ENCODE data around the gene CREB3L2.

The CREB3L2 gene

DNA sequence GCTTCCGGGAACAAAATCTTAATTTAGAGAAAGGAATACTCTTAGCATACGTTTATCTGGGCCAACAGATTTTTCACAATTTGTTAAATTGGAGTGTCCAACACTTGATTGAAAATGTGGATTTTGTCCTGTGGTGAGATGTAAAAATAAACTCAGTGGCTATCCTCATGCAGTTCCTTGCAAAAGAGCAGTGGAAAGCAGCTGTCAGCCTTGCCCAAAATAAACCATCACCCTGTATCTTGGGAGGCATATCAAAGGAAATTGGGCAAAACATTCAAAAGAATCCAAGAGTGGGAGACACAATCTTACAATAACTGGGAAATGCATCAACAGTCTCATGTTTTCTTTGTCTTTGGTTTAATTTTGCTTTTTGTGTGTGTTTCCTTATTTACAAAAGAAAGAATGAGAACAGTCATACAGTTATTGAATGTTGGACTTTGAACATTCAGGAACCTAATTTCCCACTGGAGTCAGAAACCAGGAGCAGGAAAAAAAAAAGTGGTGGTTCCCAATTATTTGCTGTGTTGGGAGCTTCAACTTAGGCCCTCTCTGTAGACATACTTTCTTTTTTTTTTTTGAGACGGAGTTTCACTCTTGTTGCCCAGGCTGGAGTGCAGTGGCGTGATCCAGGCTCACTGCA, 110.8 kb downstream of the CREB3L2 start:
- no peak for DNase-seq

DNA sequence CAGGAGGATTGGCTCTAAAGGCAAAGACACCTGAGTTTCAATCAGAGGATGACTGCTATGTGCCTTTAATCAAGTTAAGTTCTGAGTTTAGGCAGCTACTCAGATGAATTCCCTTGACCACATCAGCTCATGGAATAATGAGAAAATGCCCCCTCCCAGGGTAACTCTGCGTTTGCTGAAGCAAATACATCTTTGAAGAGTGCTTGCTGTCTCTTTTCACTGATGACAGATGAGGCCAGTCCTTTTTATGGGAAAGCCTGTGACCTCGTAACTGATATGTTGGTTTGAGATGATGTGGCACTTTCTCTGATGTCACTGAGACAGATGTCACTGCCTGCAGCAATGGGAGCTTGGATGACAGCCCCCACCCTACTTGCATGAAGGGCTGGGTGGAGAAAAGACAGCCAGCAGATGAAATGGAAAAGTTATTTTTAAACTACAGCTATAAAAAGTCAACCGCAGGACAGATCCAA, 111.4 kb downstream of the CREB3L2 start:
- DNase-seq = peak; percentile 17

DNA sequence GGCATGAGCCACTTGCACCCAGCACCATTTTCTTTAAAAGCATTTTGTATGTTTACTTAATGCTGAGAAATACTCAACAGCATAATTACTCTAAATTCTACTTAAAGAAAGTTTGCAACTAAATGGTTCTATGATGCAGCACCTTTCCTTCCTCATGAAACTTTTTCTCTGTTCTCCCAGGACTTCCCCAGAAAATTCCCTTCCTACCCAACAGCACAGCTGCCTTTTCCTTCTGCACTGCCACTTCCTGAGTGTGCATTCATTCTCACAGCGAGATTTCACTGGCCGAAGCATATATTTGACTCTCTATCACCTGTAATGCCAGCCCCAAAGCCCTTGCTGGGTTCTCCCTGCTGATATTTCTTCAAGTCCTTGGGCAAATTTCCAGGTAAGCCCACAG, 113.6 kb downstream of the CREB3L2 start:
- DNase-seq = no peak

DNA sequence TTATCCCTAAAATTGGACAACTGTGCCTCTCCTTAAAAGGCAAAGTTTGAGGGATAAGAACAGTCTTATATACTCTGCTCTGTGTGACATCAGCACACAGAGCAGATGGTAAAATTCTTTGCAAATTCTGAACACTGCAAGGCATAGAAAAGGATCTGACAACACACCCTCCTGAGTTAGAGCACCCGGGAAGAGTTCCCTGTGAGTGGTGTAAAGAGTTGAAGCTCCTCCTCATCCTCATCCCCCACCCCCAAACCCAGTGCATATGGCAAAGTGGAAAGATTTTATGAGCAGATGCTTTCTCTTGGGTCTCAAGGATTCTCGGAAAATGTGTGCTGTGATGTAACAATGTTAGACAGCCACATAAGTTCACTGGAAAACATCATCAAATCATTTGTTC, 115.1 kb downstream of the CREB3L2 start:
- no peak for DNase-seq

DNA sequence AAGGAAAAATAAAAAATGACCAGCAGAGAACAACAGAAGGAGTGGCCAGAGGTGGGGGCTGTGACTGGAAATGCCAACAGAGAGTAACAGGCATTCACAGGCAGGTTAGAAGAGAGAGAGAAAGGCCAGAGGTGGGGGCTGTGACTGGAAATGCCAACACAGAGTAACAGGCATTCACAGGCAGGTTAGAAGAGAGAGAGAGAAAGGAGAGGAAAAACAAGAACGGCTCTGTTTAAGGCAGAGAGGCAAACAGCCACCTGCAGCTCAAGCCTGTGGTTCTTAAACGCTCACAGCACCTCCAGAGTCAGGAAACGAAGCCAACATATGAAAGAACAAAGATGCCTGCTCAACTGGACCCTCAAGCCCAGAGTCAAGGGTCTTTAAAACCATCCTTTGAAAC, 115.6 kb downstream of the CREB3L2 start:
- no peak for DNase-seq

DNA sequence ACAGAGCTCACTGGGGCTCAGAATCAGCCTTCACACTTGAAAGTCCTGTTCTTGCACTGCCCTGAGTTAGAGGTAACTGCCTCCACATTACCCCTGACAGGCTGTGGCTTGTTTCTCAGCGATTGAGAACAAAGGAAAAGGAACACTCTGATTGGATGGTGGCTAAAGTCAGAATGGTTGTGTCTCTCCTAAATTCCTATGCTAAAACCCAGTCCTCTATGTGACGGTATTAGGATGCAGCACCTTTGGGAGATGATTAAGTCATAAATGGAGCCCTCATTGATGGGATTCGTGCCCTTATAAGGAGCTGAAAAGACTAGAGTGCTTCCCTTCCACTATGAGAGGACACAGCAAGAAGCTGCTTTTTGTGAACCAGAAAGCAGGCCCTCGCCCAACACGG, 116.2 kb downstream of the CREB3L2 start:
- DNase-seq = no peak

DNA sequence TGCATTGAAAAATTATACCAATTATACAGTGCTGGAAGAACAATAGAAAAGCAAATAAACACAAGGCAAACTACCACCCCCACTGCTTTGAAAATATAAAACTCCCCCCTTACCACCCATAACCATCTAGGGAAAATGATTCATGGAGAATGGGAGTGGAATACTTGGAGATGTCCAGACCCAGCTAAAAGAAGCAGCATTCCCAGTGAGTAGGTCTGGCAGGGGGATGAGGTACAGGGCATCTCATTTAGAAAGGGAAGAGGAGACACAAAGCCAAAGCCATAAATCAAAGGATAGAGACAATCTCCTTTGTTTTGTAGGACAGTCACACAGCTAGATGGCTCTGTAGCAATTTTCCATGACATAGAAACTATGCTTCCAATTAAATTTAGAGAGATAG, 119.1 kb downstream of the CREB3L2 start:
- DNase-seq = no peak

DNA sequence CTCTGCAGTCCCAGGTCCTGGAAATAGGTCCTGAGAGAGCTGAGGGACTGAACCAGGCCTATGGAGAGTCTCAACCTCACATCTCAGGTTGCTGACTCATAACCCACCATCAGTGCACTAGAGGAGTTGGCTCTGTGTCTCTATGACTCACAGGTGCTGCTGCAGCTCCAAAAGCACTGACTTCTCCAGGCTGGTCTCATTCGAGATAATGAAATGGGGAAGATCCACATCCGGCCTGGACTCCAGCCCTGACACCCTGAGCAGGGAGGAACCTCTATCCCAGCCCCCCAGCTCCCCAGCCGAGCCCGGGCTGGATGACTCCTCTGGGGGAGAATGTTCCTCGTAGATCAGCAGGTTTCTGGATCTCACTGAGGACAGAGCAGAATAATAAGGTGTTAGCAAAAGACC, 119.6 kb downstream of the CREB3L2 start:
- no peak for DNase-seq

DNA sequence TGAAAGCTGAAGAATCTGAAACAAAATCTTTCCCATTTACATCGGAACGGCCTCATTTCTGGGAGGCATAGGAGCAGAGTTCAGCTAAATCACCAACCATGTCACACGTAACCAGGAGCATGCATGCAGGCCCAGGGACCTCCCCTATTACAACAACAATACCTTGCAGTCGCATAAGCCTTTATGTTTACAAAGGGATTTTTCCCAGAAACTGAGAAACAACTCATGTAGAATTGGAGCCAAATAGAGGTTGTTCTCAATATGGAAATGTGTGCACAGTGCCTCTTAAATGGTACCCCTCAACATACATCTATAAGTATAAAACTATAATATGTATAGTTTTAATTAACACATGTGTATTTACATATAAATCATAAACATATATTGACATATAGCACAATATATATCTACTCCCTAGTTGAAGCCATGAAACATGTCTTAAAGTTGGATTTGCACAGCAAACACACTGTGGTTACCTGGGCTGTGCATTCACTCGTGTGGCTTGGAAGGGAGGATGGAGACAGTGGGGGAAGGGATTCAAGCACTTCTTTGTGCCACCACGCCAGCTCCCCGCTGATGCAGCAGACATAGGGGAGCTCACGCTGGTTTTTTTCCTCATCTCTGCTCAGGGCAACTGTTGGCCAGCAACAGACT, 120.2 kb downstream of the CREB3L2 start:
- DNase-seq = no peak

DNA sequence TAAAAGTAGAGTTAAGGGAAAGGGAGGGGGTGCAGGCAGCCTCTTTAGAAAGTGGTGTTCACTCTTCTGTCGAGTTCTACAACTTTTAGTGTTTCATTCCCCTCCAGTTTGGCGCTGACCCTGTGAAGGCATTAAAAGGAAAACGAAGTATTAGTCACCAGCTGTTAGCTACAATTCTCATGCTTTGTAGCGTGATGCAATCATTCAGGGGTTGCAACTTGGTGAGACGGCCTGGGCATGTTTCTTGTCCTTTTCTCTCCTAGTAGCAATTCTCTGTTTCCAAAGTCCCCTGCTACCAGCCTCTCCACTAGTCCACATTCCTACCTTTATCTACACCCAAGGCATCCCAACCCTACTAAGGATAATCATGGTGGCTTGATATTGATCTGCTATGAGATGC, 121.5 kb downstream of the CREB3L2 start:
- DNase-seq = no peak

DNA sequence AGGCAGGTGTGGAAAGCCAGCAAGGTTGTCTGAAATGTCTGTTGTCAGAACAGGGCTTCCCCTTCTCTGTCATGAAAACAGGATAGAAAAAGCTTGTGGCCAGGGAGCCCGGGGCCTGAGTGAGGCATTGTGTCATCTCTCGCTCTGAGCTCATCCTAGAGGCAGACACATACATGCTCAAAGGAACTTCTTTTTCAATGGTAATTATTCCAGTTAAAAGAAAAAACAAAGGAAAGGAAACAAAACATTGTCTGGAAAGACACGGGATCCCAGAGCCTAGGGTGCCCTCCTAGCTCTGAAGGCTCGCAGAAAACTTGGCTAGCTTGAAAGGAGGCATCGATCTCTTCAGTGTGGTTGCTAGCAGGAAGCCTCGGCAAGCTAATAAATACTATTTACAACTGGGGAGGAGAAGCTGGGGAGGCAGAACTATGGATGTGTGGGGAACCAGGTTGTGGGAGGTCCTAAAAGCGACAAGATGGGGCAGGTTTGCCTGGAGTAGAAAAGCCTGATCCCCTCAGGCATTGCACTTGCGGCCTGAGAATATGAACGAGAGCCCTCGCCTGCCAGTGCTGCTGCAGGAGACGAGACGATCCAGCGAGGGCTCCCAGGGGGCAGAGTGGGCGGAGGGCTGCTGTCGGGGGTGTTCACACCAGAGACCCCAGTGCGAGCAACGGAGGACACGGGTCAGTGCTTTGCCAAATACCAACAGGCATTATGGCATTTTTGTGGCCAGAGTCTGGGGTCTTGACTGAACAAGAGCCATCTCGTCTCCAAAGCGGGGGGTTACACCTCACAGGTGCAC, 122.3 kb downstream of the CREB3L2 start:
- no peak for DNase-seq

DNA sequence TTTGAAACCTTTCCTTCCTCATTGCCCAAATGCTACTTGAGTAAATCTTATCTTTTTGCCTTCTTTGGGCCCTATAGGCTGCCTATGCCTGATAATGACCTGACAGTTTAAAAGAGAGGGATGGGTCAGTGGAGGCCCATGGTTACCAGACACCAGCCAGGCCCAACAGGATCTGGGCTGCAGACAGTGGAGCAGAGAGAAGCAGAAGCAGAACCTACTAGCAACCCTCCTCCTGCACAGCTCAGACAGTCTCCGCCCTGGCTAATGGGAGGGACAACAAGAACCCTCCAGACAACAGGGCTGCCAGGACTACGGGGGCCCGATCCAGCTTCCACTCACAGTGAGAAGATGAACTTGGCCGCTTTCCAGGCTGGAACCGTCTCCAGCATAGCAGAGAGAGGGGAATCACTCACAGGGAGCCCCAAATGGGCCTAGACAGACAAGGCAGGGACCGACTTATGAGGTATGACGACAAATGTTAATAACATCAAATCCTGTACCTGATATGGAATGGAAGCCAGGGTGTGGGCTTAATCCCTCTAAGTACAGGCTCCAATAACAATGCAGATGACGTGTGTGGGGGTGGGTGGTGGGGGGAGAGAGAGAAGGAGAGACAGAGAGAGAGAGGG, 123.4 kb downstream of the CREB3L2 start:
- no peak for DNase-seq

DNA sequence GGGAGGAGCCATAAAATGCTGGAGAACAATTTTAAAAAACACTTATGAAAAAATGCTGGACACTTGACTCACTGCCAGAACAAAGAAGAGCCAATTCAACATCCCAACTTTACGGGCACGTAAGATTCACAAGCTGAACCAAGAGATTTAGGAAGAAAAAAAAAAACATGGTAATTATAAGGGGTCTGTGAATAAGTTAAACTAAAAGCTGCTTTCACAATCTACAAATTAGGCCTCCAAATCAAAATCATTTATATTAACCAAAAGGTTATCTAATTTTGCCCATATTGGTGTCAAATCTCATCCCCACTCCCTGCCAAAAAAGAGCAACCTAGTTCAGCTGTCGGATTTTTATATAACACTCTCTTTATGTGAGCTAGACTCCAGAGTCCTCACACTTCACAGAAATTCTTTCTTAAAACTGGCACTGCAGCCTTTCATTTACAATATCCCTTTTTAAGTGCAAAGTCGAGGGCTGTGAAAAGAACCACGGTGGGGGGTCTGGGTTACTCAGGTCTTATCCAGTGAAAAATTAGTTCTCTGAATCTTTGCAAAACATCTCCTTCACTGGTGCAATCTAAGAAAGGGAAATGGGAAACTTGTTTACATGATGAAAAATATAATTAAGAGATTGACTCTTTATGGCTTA, 124.7 kb downstream of the CREB3L2 start:
- DNase-seq = no peak

DNA sequence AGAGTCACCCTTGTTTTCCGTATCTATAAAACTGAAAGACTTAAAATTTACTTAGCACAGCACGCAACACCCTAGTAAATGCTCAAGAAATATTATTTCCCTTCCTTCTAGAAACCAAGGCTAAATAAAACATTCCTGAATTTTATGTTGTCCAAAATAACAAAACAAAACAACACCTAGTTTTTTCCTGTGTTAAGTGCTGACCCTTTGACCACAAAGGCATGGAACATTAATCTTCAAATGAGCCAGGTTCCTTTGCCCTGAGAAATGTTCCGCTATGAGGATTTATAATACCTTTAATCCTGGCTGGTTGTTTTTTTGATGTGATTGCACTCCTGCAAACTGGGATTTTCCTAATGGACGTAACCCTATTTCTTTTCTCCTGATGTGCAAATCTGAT, 126.1 kb downstream of the CREB3L2 start:
- DNase-seq = no peak

DNA sequence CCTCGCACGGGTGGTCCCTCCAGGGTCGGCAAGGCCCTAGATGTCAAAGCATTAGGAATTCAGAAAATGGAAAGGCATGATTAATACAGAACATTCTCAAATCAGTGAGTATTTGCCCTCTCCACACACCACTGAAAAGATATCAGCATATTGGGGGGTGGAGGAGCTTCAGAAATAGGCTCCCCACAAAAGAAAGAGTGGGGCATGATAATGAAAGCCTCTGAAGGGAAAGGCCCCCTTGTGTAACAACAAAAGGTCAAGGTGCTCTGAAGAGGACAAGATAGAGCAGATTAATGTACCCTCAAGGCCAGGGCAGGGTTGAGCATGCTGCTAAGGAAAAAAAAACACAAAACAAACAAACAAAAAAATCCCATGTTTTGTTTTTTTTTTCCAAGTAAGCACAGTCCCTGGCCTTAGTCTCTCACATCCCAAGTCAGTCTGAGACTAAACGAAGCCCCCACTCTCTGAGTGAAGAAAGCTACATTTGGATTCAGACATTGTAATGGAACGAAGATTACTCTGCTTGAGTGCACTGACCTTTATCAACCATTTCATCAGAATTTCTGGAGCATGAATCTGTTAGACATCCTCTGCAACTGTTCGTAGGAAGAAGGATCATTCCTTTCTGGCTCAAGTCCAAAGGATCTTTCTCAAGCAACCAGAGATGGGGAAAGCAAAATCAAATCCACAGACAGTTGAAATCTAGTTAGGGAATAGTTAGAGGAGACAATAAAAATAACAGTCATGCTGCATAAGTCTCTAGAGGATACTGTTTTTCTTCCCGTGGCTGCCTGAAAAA, 127.7 kb downstream of the CREB3L2 start:
- peak; percentile 47 for DNase-seq

DNA sequence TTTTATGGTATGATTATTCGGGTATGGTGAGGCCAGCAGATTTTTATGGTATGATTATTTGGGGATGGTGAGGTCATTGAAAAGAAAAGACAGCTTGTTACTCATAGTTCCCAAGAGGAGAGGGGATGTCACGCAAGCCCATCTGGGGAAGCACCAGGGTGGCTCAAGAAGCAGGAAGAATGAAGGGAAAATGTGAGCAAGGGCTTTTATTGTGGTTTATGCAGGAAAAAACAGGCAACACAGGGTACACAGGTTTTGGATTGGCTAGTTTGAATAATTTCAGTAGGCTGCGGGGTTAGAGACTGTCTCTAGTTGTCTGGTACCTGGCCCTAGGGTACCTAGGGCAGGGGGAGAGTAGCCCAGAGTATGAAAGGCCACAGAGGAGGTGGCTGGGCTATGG, 128.4 kb downstream of the CREB3L2 start:
- DNase-seq = no peak

DNA sequence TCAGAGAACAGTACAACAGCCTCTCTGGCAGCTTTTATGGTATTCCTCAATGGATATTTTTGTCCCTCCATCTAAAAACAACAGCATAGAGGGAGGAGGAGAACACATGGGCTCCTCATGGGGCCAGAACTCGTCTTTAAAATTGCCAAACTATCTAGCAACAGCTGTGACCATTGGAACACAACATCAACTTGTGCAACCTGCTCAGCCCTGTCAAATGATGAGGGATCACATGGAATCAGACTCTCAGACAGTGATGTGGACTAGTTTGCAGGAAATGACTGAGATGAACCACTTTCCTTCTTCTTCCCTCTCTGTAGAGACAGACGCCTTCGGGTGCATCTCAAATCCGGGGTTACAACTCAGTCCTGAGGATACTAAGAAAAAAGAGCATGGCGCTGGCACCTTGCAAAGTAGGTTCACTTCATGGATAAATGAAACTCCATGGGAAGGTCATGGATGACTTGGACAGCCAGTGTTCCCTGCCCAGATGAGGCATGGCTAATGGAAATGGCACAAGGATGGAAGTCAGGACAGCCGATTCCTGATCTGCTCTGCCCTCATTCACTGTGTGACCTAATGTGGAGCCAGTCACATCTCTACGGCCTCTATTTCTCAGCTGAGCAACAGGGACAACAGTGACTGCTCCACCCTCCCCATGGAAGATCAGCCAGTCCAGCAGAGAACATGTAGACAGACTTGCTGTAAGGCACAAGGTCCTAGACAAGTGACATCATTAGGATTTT, 130.5 kb downstream of the CREB3L2 start:
- DNase-seq = peak; percentile 41

DNA sequence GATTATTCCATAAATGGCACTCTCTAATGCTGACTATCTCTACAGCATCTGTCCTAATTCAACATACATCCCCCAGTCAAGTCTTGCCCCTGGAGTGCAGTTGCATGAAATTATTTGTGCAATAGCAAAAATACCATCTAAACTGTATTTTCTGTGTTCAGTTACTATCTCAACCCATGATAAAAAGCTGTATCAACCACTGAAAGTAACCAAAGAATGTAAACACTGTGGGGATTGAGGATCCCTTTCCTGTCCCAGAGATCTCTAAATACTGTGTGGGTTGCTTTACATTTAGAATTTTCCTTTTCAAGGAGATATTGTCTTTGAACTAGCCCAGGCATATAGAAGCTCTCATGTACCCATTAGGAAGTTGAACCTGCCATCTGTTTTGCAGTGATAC, 131.2 kb downstream of the CREB3L2 start:
- no peak for DNase-seq

DNA sequence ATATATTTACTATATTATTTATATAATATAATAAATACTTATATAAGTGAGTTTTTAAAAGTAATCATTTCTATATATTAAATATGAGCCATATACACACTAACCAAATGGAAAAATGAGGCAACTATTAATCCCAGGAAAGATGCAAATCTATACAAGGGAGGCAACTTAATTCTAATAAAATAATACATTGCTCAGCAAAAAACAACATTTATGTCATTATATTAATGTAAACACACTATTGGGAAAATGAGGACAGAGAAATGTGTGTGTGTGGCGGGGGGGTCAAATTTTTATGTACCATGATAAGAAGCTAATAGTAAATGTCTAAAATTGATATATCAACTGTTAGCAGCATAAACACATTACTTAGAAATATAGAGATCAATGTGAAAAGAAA, 131.8 kb downstream of the CREB3L2 start:
- DNase-seq = no peak

DNA sequence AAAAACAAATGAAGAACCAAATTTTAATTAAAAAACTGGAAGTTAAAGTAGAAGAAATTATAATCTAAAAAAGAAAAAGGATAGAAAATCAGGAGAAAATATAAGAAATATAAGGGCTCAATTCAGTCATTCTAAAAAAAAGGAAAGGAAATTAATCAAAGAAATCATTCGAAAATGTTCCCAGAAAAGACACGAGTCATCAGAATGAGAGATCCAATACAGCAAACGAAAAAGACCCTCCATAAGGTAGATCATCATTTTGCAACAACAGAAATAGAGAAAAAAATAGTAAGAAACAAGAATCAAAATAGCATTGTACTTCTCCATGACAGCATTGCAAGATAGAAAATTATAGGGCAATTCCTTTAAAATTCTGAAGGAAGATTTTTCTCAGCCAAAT, 132.6 kb downstream of the CREB3L2 start:
- no peak for DNase-seq

DNA sequence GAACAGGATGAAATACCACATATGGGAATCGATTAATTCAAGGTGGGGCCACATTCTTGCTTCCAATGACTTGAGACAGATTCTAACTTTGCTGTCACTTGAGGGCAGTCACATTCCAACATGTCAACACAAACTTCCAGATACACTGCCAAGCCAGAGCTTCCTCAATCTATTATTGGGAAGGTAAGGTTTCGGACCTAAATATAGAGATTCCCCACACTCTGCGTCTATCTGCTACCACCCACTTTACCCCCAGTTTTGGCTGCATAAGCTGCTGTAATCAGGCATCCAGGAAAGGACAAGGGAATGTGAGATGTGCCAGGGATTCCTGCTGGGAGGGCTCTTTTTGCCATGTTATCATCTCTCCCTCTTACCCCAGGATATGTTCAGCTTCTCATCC, 134.6 kb downstream of the CREB3L2 start:
- DNase-seq = no peak

DNA sequence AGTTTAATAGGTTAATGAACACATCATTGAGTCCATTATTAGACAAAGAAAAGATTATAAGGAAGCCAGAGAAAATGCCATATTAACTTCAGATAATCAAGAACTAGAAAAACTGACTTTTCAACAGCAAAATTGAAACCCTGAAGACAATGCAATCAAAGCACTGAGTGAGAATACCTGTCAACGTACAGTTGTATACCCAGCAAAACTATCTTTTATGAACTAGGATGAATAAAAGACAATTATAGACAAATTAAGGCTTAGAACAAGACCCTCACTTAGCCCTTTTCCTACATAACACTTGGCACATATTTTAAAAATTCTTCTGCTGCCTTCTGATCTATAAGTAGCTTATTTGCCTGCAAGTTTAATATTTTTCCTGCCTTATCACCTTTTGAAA, 136.1 kb downstream of the CREB3L2 start:
- DNase-seq = no peak

All from NCI-H2171 treated with DMSO at 0.1 percent for 48 hours (cell line).